Memory B cell (primary cell): ENCODE results near the gene FAM78A.

ENCODE experiments used
- ATAC-seq: fragments of 150-1000 bp; cut with Tn5 transposase; 2 replicates; pipeline ENCODE4 v1.10.0; 2021; ENCODE audit warnings: low read depth, mild to moderate bottlenecking, moderate library complexity
- DNase-seq, 2 donors: peaks; one replicate each; pipeline ENCODE4 v3.0.0; 2022; ENCODE audit warnings: low spot score in 2 of 2
- H3K27ac Mint-ChIP-seq: one replicate; pipeline ENCODE4 v1.8.0; 2022; ENCODE audit warnings: mild to moderate bottlenecking, moderate library complexity, mixed read lengths
- H3K27me3 Mint-ChIP-seq: one replicate; pipeline ENCODE4 v1.8.0; 2022; ENCODE audit warnings: mixed read lengths
- H3K36me3 Mint-ChIP-seq: one replicate; pipeline ENCODE4 v1.8.0; 2022; ENCODE audit warnings: mild to moderate bottlenecking, mixed read lengths
- H3K4me1 Mint-ChIP-seq: one replicate; pipeline ENCODE4 v1.8.0; 2022; ENCODE audit warnings: mixed read lengths
- H3K4me3 Mint-ChIP-seq: one replicate; pipeline ENCODE4 v1.8.0; 2022; ENCODE audit warnings: mild to moderate bottlenecking, moderate library complexity, mixed read lengths
- H3K9me3 Mint-ChIP-seq: one replicate; pipeline ENCODE4 v1.8.0; 2022; ENCODE audit warnings: mixed read lengths

FAM78A gene

DNA sequence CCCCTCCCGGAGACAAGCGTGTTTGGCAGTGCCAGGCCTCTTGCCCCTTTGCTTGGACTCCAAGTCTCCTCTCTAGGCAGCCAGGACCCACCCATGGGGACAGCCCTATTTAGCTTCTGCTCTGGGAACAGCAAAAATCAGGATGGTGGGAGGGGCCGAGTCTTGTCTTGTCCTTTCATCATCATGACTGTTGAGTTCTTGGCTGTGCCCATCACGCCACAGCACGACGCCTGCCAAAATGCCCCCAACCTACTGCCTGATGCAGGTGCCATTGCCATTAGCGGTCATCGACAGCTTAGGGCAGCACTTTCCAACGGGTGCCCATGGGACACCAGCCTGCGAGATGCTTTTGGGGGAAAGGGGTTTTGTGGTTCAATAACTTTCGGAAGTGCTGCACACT lies 32.1 kb upstream of the FAM78A start:
- ATAC-seq: no peak
- Mint-ChIP-seq H3K9me3 (no peaks in the 10 kb centered on the region), H3K27me3 (peaks cover 7% of the 10 kb centered on the region), H3K4me1 (peaks cover 6% of the 10 kb centered on the region), H3K36me3 (no peaks in the 10 kb centered on the region), H3K27ac (no peak overlapping the region), H3K4me3 (no peak overlapping the region)
- DNase-seq: no peak

- peaks cover 6% of the 10 kb centered on the region for H3K4me1 Mint-ChIP-seq
- H3K4me3 Mint-ChIP-seq: no peak overlapping the region
- H3K9me3 Mint-ChIP-seq: no peaks in the 10 kb centered on the region
Observed at GRCh38 chr9:131307974-131308373, 31.7 kb upstream of the FAM78A start.

GRCh38 chr9:131306397-131307004 lies 30.2 kb upstream of the FAM78A start:
- ATAC-seq: no peak
- Mint-ChIP-seq H3K36me3 (no peaks in the 10 kb centered on the region), H3K4me3 (no peak overlapping the region), H3K9me3 (no peaks in the 10 kb centered on the region), H3K4me1 (peaks cover 6% of the 10 kb centered on the region), H3K27me3 (peaks cover 6% of the 10 kb centered on the region), H3K27ac (no peak overlapping the region)
- no peak for DNase-seq

More at GRCh38 chr9:131307974-131308373, 31.7 kb upstream of the FAM78A start:
- ATAC-seq: no peak
- DNase-seq: no peak
- H3K27ac Mint-ChIP-seq: no peak overlapping the region
- peaks cover 7% of the 10 kb centered on the region for H3K27me3 Mint-ChIP-seq
- no peaks in the 10 kb centered on the region for H3K36me3 Mint-ChIP-seq

DNA sequence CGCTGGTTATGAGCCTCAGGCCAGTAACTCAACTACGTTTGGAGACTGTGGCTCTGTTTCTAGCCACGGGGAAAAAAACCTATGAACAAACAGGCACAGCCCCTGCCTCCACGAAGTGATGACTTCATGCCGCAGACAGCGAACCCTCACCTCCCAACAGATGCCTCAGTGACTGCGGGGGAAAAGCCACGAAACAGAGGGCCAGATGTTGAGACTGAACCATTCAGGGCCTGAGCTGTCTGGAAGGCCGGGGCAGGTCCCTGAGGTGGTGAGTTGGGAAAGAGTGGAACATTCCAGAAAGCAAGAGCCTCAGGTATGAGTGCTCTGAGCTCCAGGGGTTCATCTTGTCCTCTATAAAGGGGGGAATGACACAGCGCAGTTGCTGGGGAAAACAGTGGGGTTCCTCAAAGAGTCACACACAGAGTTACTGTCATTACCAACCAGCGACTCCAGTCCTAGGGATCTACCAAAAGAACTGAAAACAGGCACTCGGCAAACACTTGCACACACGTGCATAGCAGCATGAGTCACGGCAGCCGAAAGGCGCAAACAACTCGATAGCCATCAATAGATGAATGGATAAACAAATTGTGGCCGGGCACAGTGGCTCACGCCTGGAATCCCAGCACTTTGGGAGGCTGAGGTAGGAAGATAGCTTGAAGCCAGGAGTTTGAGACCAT lies 28.5 kb upstream of the FAM78A start:
- no peaks in the 10 kb centered on the region for H3K9me3 Mint-ChIP-seq
- no peak overlapping the region for H3K27ac Mint-ChIP-seq
- no peak for DNase-seq
- ATAC-seq: no peak
- no peaks in the 10 kb centered on the region for H3K36me3 Mint-ChIP-seq
- no peak overlapping the region for H3K4me3 Mint-ChIP-seq
- no peaks in the 10 kb centered on the region for H3K4me1 Mint-ChIP-seq
- H3K27me3 Mint-ChIP-seq: peaks cover 6% of the 10 kb centered on the region

- no peaks in the 10 kb centered on the region for H3K36me3 Mint-ChIP-seq
- no peaks in the 10 kb centered on the region for H3K4me1 Mint-ChIP-seq
- ATAC-seq (no peak), DNase-seq (no peak)
- H3K27ac Mint-ChIP-seq: no peak overlapping the region
- peaks cover 6% of the 10 kb centered on the region for H3K27me3 Mint-ChIP-seq
- H3K9me3 Mint-ChIP-seq: no peaks in the 10 kb centered on the region
- no peak overlapping the region for H3K4me3 Mint-ChIP-seq
Observed at GRCh38 chr9:131303381-131304321, 27.3 kb upstream of the FAM78A start.

GRCh38 chr9:131302244-131303075 lies 26.1 kb upstream of the FAM78A start:
- Mint-ChIP-seq H3K27ac (no peak overlapping the region), H3K4me3 (no peak overlapping the region), H3K4me1 (no peaks in the 10 kb centered on the region), H3K9me3 (no peaks in the 10 kb centered on the region), H3K36me3 (no peaks in the 10 kb centered on the region), H3K27me3 (peaks cover 6% of the 10 kb centered on the region)
- ATAC-seq (no peak), DNase-seq (no peak)

DNA sequence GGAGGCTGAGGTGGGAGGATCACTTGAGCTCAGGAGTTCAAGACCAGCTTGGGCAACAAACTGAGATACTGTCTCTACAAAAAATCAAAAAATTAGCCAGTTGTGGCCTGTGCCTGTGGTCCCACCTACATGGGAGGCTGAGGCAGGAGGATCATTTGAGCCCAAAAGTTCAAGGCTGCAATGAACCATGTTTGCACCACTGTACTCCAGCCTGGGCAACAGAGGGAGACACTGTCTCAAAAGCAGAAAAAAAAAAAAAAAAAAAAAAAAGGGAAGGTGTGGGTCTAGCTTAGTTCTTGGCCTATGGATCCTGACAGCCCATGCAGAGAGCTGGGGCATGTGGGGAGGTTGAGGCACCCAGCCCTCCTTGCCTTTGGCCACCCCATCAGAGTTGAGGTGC lies 24.1 kb upstream of the FAM78A start:
- Mint-ChIP-seq H3K9me3 (no peaks in the 10 kb centered on the region), H3K4me1 (no peaks in the 10 kb centered on the region), H3K27me3 (peaks cover 3% of the 10 kb centered on the region), H3K4me3 (no peak overlapping the region), H3K36me3 (no peaks in the 10 kb centered on the region), H3K27ac (no peak overlapping the region)
- ATAC-seq (no peak), DNase-seq (no peak)

GRCh38 chr9:131299961-131300347 lies 23.6 kb upstream of the FAM78A start:
- Mint-ChIP-seq H3K9me3 (no peaks in the 10 kb centered on the region), H3K27ac (no peak overlapping the region), H3K27me3 (peaks cover 3% of the 10 kb centered on the region), H3K4me1 (no peaks in the 10 kb centered on the region), H3K4me3 (no peak overlapping the region), H3K36me3 (no peaks in the 10 kb centered on the region)
- ATAC-seq (no peak), DNase-seq (no peak)

- H3K4me3 Mint-ChIP-seq: no peak overlapping the region
- H3K9me3 Mint-ChIP-seq: no peaks in the 10 kb centered on the region
- ATAC-seq: no peak
- no peak for DNase-seq
- H3K27me3 Mint-ChIP-seq: peaks cover 1% of the 10 kb centered on the region
- no peaks in the 10 kb centered on the region for H3K36me3 Mint-ChIP-seq
- no peaks in the 10 kb centered on the region for H3K4me1 Mint-ChIP-seq
- no peak overlapping the region for H3K27ac Mint-ChIP-seq
Observed at GRCh38 chr9:131299346-131299960, 23.1 kb upstream of the FAM78A start.

DNA sequence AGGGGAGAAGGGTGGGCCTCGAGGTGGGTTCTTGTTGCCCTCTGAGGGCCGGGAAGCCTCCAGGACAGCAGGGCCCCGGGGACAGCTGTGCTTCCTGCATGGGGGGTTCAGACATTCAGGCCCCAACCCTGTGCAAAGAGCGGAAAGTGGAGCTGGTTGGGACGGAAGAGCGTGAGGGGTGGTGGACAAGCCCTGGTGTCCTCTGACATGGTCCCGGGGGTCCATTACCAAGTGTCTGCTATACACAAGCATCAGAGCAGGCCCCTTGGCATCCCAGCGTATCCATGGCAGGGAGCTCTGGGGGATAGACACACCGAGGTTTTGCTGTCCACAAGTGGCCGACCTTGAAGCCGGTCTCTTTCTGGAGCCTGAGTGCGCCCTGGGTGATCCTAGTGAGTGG lies 22.5 kb upstream of the FAM78A start:
- DNase-seq: no peak
- H3K4me1 Mint-ChIP-seq: no peaks in the 10 kb centered on the region
- H3K9me3 Mint-ChIP-seq: no peaks in the 10 kb centered on the region
- ATAC-seq: no peak
- no peak overlapping the region for H3K4me3 Mint-ChIP-seq
- H3K27ac Mint-ChIP-seq: no peak overlapping the region
- no peaks in the 10 kb centered on the region for H3K36me3 Mint-ChIP-seq
- no peaks in the 10 kb centered on the region for H3K27me3 Mint-ChIP-seq

DNA sequence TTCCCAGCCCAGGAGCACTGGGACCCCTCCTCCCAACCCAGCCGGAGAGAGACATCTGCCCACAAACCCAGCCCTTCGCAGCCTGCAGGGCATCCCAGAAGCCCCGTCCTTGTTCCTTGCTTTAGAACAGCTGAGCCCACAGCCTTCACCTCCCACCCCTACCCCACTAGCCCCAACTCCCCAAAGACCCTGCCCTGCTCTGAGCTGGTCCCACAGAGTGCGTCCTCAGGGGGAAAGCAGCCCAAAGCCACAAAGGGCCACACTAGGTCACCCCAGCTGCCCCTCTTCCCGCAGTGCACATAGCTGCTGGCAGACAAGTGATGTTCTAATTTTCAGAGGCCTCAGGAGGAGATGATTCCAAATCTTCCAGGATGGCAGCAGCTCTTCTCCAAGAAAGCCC lies 22.0 kb upstream of the FAM78A start:
- Mint-ChIP-seq H3K27me3 (no peaks in the 10 kb centered on the region), H3K4me3 (no peak overlapping the region), H3K9me3 (no peaks in the 10 kb centered on the region), H3K27ac (no peak overlapping the region), H3K4me1 (no peaks in the 10 kb centered on the region), H3K36me3 (no peaks in the 10 kb centered on the region)
- ATAC-seq (no peak), DNase-seq (no peak)

- ATAC-seq (no peak), DNase-seq (no peak)
- no peaks in the 10 kb centered on the region for H3K9me3 Mint-ChIP-seq
- H3K27ac Mint-ChIP-seq: no peak overlapping the region
- no peaks in the 10 kb centered on the region for H3K27me3 Mint-ChIP-seq
- H3K4me1 Mint-ChIP-seq: no peaks in the 10 kb centered on the region
- H3K36me3 Mint-ChIP-seq: no peaks in the 10 kb centered on the region
- H3K4me3 Mint-ChIP-seq: no peak overlapping the region
Observed at GRCh38 chr9:131297903-131298302, 21.6 kb upstream of the FAM78A start.

GRCh38 chr9:131296906-131297500 lies 20.7 kb upstream of the FAM78A start:
- Mint-ChIP-seq H3K27me3 (no peaks in the 10 kb centered on the region), H3K4me1 (no peaks in the 10 kb centered on the region), H3K9me3 (no peaks in the 10 kb centered on the region), H3K4me3 (no peak overlapping the region), H3K36me3 (no peaks in the 10 kb centered on the region), H3K27ac (no peak overlapping the region)
- ATAC-seq: no peak
- no peak for DNase-seq
